Thoracic aorta (tissue), 2 donors: Measurements from ENCODE around the gene ECE1. TPM values are rescaled to one million over a fixed set of nuclear protein-coding genes. Genes with fewer than 3 reads are reported as not detected.

Experiments
- ATAC-seq: fragments of 150-250 bp; one replicate; pipeline ENCODE4 v1.8.0; 2017; ENCODE audit warnings: low read depth; ENCODE audit not compliant: insufficient number of reproducible peaks, low FRiP score
- DNase-seq: peaks from one replicate; pipeline ENCODE4 v3.0.0-alpha.2; 2020; ENCODE audit warnings: low spot score
- H3K27ac ChIP-seq, 2 donors: fragments of 200-600 bp; sonication (generic); 1 replicate in 1 of 2; 2 replicates in 1 of 2; pipeline ENCODE4 v1.5.1; 2016; ENCODE audit warnings: mild to moderate bottlenecking in 2 of 2, moderate library complexity in 2 of 2
- H3K27me3 ChIP-seq: fragments of 200-600 bp; sonication (generic); replicated peaks from 2 replicates; pipeline ENCODE4 v1.6.0; 2016; ENCODE audit warnings: mild to moderate bottlenecking; ENCODE audit not compliant: insufficient read depth
- H3K36me3 ChIP-seq: fragments of 200-600 bp; sonication (generic); one replicate; pipeline ENCODE4 v1.5.1; 2016
- H3K4me1 ChIP-seq, 2 donors: fragments of 200-600 bp; sonication (generic); 1 replicate in 1 of 2; 2 replicates in 1 of 2; pipeline versions ENCODE4 v1.5.1 to v1.6.0; 2016; ENCODE audit warnings: low read depth in 2 of 2, mild to moderate bottlenecking in 1 of 2; ENCODE audit not compliant: control insufficient read depth in 1 of 2
- H3K4me3 ChIP-seq: fragments of 200-600 bp; sonication (generic); 2 replicates; pipeline ENCODE4 v1.5.1; 2016; ENCODE audit warnings: mild to moderate bottlenecking
- H3K9me3 ChIP-seq: fragments of 200-600 bp; sonication (generic); 2 replicates; pipeline ENCODE4 v1.5.1; 2016
- CTCF ChIP-seq: fragments of 200-600 bp; sonication (generic); IDR thresholded peaks from one replicate; pipeline ENCODE4 v1.5.1; 2019; ENCODE audit warnings: antibody characterized with exemption
- total RNA-seq, 2 donors: library from RNA; depleted of rRNA; stranded (reverse); fragments of >200 nt; gene quantifications; one replicate each; pipeline versions ENCODE4 v1.1.0 to v1.2.3, GENCODE V29; 2016

ECE1 gene
- 100 to 1,000 TPM; 103 to 124 TPM for total RNA-seq

GRCh38 chr1:21289700-21290545 is at the start of gene ECE1:
Gene ECE1 (minus strand): TSS chr1:21290463. CDS start chr1:21290414, 49 bp downstream.
- Histone ChIP-seq H3K4me1 (peaks cover 18 to 35% of the 10 kb centered on the region in 2 donors), H3K36me3 (no peaks in the 10 kb centered on the region), H3K27me3 (no peaks in the 10 kb centered on the region), H3K9me3 (no peaks in the 10 kb centered on the region), H3K27ac (peak within 1 kb of the TSS; percentile 54 to 74), H3K4me3 (peak within 1 kb of the TSS; percentile 87)
- TF ChIP-seq CTCF: no peak
- DNase-seq (no peak), ATAC-seq (no peak)

GRCh38 chr1:21339356-21340229 is 49.3 kb upstream of the ECE1 start:
- peaks cover 71 to 90% of the 10 kb centered on the region in 2 donors for H3K4me1 ChIP-seq
- ATAC-seq: no peak

DNA sequence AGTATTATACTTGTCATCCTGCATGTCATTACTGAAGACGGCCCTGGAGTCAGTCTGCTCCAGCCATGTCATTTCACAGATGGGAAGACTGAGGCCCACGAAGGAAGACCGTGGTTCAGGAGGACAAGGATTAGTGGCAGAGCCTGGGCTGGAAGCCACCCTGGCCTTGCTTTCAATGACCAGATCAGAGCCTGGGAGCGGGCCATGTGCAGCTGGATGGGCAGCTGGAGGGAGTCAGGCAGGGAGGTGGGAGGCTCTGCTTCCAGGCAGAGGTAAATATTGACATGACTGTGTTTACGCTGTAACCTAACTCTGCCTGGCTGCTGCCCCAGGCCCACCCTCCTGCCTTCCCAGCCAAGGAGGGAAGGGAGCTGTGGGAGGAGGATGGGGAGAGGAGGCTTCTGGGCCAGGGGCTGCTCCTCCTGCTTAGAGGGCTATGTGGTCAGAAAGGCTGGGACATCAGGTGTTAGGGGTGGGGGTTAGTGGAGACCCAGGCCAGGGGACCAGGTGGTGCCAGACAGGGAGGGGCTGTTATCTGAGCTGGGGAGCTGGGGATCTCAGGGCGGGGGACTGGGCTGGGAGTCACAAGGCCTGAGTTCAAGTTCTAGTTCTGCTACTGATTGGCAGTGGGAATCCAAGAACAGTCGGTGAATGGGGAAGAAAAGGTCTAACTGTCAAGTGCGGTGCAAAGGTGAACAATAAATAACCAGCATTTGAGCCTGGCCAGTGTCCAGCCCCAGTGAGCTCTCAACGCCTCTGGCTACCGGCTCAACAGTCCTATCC is 48.5 kb upstream of the ECE1 start:
- Histone ChIP-seq H3K36me3 (no peaks in the 10 kb centered on the region), H3K9me3 (no peaks in the 10 kb centered on the region), H3K4me3 (no peak overlapping the region), H3K27me3 (no peaks in the 10 kb centered on the region), H3K4me1 (peaks cover 71 to 96% of the 10 kb centered on the region in 2 donors), H3K27ac (peak overlapping the region; percentile 91 to 92)
- ATAC-seq: no peak
- no peak for TF ChIP-seq CTCF
- DNase-seq: no peak

More at GRCh38 chr1:21339356-21340229, 49.3 kb upstream of the ECE1 start:
- no peaks in the 10 kb centered on the region for H3K36me3 ChIP-seq
- no peaks in the 10 kb centered on the region for H3K27me3 ChIP-seq
- no peak for DNase-seq
- H3K9me3 ChIP-seq: no peaks in the 10 kb centered on the region
- no peak overlapping the region for H3K4me3 ChIP-seq
- TF ChIP-seq CTCF: no peak
- peak overlapping the region; percentile 91 to 92 for H3K27ac ChIP-seq

DNA sequence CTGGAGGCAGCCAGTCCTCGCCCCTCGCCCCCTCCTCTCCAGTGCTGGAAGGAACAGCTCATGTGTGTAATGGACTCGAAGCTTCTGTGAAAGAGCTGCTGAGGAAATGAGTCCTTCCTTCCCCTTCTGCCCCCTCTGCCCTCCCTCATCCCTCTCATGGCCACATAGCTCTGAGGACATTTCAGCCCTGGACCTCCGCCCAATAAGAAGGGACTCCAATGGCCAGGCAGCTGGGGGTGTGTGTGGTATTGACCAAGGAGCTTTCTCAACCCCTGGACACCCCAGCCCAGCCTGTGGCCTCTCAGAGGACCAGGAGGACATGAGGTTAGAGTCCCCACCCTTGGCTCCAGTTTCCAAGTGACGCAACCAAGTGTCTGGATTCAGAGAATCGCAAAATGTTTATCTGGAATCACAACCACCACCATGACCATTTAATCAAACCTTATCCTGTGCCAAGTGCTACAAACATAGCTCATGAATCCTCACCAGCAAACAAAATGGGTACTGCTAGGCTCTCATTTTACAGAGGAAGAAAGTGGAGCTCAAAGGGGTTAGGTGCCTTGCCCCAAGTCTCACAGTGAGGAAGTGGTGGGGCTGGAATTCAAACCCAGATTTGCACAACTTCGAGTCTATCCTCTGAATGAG is 47.8 kb upstream of the ECE1 start:
- H3K4me1 ChIP-seq: peaks cover 69 to 95% of the 10 kb centered on the region in 2 donors
- ATAC-seq (peak; percentile 47), DNase-seq (peak; percentile 92)
- H3K4me3 ChIP-seq: no peak overlapping the region
- no peak for TF ChIP-seq CTCF
- no peaks in the 10 kb centered on the region for H3K9me3 ChIP-seq
- peak overlapping the region; percentile 91 to 92 for H3K27ac ChIP-seq
- H3K36me3 ChIP-seq: no peaks in the 10 kb centered on the region
- H3K27me3 ChIP-seq: no peaks in the 10 kb centered on the region
